KG1 (cell line): ENCODE data around the gene PBLD.
"Not testable (repeated sequence)": the region's sequence is repeated elsewhere in the genome, so short reads cannot be mapped to it uniquely, and the experiment has no call there.

Experiments
- DNase-seq: peaks from one replicate; lab custom pipeline; 2025; lab: John Stamatoyannopoulos, UW

PBLD gene

GRCh38 chr10:68278906-68279753, 53.6 kb downstream of the PBLD start:
- DNase-seq, result not testable (repeated sequence)

- not testable (repeated sequence) for DNase-seq
These were observed 54.9 kb downstream of the PBLD start for GRCh38 chr10:68277814-68278213.

- DNase-seq, result no peak
These were observed 56.5 kb downstream of the PBLD start for GRCh38 chr10:68276224-68276623.

- DNase-seq, result no peak
These were observed 57.1 kb downstream of the PBLD start for GRCh38 chr10:68275600-68276126.

GRCh38 chr10:68272833-68273232, 59.9 kb downstream of the PBLD start:
- no peak for DNase-seq

GRCh38 chr10:68271196-68271882, 61.4 kb downstream of the PBLD start:
- no peak for DNase-seq

GRCh38 chr10:68269562-68270290, 63.0 kb downstream of the PBLD start:
- no peak for DNase-seq

GRCh38 chr10:68261132-68261856, 71.4 kb downstream of the PBLD start:
- no peak for DNase-seq

- no peak for DNase-seq
These were observed 79.4 kb downstream of the PBLD start for GRCh38 chr10:68253346-68253745.

- no peak for DNase-seq
These were observed 80.9 kb downstream of the PBLD start for GRCh38 chr10:68251625-68252495.

GRCh38 chr10:68251151-68251550, 81.6 kb downstream of the PBLD start:
- no peak for DNase-seq

GRCh38 chr10:68249297-68249696, 83.4 kb downstream of the PBLD start:
- no peak for DNase-seq

GRCh38 chr10:68247931-68248330, 84.8 kb downstream of the PBLD start:
- DNase-seq, result no peak

- not testable (repeated sequence) for DNase-seq
These were observed 86.3 kb downstream of the PBLD start for GRCh38 chr10:68246397-68246796.

GRCh38 chr10:68242051-68242450, 90.7 kb downstream of the PBLD start:
- no peak for DNase-seq

GRCh38 chr10:68239596-68240150, 93.1 kb downstream of the PBLD start:
- DNase-seq, result no peak

GRCh38 chr10:68239069-68239468, 93.7 kb downstream of the PBLD start:
- no peak for DNase-seq

GRCh38 chr10:68238371-68238770, 94.4 kb downstream of the PBLD start:
- DNase-seq, result no peak

- no peak for DNase-seq
These were observed 95.6 kb downstream of the PBLD start for GRCh38 chr10:68237173-68237572.

GRCh38 chr10:68235581-68235980, 97.1 kb downstream of the PBLD start:
- DNase-seq, result no peak
